Measurements from ENCODE around the gene KRTAP5-2.
"Not testable (repeated sequence)": the region's sequence is repeated elsewhere in the genome, so short reads cannot be mapped to it uniquely, and the experiment has no call there.

KRTAP5-2 gene, protein sequence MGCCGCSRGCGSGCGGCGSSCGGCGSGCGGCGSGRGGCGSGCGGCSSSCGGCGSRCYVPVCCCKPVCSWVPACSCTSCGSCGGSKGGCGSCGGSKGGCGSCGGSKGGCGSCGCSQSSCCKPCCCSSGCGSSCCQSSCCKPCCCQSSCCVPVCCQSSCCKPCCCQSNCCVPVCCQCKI

DNA sequence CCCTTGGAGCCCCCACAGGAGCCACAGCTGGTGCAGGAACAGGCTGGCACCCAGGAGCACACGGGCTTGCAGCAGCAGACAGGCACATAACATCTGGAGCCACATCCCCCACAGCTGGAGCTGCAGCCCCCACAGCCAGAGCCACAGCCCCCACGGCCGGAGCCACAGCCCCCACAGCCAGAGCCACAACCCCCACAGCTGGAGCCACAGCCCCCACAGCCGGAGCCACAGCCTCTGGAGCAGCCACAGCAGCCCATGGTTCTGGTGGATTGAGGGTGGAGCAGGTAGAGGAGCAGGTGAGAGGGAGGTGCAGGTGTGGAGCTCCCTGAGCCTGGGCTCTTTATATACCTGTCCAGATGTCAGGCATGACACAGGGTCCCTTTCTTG, at the start of gene KRTAP5-2:
Gene KRTAP5-2 (minus strand): TSS at position 301 of the 387 bp plus-strand sequence. CDS start 44 bp downstream, at position 257.
- DNase-seq: no peak

DNA sequence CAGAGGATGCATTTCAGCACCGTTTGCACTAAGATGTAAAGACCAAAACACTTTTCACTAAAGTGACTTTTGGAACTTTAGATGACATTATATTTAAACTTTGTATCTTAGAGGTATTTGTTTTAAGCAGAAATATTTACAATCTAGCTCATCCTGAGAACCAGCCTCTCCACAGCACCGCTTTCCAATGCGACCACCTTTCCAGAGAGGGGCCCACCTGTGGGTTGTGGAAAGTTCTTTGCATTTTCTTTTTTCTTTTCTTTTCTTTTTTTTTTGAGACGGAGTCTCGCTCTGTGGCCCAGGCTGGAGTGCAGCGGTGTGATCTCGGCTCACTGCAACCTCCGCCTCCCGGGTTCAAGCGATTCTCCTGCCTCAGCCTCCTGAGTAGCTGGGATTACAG, 48.4 kb upstream of the KRTAP5-2 start:
- DNase-seq: not testable (repeated sequence)

DNA sequence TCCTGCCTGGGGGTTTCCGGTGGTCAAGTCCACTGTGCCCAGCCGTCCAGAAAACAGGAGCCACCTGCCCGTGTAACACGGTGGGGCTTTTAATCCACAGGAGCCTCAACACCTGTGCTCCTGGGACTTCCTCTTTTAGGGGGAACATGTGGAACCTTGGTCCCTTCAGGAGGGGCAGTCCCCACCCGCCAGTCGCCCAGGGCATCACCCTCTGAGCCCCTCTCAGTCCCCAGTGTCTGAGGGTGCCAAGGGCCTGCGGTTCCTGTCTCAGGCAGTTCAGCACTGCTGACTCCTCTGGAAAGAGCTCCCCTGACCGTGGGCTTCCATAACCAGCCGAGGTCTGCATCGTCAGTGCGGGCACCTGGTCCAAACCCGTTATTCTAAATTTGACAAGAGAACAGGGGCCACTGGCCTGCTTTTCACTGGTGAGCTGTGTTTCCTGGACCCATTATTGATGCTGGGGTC, 47.3 kb upstream of the KRTAP5-2 start:
- DNase-seq: no peak

DNA sequence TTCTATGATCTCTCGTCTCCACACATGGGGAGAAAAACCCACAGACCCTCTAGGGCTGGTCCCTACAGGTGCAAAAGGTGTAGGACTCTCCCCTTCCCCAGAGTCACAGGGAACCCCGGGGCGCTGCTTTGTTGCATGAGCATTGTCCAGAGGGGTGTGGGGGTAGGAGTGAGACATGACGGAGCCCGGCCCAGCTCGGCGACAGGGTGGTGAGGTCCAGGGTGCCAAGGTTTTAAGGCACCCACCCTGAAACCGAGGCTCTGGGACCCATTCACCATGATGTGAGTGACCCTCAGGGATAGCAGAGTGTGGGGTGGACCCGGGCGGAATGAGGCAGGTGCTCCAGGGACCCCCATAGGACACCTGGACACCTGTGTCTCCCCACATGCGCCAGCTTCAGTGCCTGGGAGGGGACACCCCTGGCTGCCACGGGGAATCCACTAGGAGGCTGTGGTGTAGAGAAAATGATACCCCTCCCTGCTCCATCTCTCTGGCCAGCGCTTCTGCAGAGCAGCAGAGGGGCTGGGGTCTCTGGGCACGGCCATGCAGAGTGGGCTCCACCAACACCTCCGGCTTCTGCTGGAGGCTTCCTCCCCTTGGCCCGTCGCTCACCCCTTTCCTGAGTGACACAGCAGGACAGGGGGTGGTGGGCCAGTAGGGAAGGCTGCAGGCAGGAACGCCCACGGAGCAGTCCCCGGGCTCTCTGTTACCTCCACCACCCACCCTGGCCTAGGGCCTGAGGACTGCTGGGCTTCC, 46.7 kb upstream of the KRTAP5-2 start:
- DNase-seq: no peak

DNA sequence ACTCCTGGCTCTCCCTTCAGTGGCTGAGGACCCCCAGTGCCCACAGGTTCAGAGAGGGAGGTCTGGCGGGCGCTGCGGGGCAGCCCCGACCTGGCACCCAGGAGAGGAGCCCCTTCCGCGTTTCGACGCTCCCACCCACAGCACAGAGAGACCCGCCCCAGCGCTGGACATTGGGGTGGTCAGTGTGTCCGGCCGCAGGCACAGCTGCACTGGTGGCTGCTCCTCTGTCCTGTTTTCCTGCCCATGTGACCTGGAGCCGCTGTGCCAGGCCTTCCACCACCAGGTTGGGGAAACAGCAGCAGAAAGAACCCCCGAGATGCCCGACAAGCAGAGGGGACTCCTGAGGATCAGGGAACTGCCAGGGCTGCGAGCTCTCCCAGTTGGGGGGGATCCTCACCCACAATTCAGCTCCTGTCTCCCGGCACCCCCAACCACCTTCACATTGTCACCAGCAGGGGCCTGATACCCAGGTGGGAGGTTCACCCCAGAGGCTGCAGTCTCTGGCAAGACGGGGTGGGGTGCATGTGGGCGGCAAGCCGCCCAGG, 45.1 kb upstream of the KRTAP5-2 start:
- no peak for DNase-seq

DNA sequence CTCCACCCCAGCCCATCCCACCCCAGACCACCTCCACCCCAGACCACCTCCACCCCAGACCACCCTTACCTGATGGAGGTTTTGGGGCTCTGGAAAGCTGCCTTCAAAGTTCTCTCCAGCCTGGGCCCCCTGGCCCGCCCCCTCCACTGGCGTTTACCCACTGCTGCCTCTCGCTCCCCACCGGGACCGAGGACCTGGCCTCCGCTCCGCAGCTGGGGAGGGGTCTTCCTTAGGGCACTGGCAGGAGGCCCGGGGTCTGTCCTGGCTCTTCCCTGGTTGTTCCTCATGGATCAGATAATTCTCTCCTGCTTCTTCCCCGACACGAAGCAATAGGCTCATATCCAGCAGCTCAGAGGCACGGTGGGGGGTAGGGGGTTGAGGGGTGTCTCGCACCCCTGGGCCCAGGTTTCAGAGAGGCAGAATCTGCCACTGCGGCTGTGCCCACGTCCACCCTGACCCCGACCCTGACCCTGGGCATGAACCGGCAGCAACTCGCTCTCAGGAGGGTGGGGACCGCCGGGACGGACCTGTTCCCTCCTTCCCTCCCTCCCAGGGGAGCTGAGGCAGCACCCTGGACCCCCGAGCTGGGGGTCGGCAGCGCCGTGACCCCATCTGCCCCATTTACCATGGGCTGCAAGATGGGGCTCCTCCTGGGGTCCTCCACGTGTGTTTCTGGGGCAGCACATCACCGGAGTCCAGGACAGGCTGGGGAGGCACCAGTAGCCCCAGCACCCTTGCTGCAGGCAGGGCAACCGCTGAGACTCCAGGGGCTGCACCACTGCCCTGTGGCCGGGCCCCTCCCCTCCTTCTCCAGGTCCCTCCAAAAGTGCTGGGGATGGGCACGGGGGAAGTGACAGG, 44.4 kb upstream of the KRTAP5-2 start:
- no peak for DNase-seq

DNA sequence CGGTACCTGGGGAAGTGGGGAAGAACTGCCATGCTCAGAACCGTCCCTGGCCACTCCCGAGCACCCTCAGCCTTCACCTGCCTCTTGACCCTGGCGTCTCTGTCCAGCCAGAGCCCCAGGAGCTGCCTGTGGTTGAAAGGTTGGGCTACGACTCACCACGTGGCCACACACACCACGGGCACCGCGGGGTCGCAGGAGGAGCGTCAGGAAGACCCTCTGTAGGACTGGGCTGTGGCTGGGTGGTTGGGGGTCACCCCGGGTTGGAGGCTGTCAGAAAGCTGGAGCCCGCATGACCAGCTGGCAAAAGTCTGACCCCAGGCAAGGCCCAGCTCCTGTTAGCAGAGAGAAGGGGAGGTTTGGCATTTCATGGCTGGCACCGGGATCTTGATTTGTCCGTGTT, 43.0 kb upstream of the KRTAP5-2 start:
- DNase-seq: no peak

DNA sequence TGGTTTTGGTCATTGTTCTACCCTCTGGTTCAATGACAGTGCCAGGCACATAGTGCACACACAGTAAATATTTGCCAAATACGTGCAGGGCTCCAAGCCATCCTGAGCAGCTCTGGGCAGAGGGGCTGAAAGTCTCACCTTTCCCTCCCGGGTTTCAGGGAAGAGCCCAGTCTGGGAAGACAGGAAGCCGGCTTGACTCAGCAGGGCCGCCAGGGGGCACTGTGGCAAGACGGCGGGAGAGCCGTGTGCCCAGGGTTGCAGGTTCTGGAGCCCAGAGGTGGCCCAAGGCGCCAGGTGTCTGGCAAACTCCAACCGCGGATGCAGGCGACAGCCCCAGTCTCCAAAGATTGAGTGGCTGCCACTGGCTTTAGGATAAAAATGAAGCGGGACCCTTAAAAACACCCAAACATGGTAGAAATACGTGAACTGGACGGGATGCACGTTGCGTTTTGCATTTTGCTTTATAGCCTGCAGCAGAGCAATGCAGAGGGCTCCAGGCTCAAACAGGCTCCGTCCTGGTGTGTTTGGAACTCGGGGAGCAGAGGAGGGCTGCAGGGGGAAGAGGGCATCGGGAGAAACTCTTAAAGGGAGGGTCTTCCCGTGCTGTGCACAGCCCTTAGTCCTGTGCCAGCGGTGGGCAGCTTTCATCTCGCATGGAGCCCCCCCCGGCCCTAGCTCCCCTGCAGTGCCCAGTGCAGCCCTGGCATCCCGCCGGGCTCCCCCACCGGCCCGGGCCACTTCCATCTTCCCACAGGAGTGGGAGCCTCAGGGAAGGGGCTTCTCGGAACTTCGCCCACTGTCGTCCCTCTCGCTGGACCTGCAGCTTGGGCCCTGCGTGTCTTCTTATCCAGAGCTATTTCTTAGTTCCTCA, 42.2 kb upstream of the KRTAP5-2 start:
- DNase-seq: no peak

DNA sequence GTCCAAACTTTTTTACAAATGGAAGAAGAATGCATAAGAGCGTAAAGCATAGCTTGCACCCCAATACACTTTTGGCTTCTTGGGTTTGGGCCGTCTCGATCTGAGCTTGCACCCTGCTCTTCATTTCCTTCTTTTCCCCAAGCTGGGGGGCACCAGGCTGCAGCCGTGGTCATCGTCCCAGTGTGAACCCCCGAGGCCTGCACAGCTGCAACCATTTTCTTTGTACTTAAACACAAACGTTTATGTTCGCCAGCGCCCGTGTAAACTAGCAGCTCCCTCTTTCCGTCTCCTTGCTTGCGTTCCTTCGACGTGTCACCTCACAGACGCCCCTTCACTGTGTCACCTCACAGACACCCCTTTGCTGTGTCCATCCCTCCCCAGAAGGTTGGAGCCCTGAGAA, 41.6 kb upstream of the KRTAP5-2 start:
- DNase-seq: no peak

DNA sequence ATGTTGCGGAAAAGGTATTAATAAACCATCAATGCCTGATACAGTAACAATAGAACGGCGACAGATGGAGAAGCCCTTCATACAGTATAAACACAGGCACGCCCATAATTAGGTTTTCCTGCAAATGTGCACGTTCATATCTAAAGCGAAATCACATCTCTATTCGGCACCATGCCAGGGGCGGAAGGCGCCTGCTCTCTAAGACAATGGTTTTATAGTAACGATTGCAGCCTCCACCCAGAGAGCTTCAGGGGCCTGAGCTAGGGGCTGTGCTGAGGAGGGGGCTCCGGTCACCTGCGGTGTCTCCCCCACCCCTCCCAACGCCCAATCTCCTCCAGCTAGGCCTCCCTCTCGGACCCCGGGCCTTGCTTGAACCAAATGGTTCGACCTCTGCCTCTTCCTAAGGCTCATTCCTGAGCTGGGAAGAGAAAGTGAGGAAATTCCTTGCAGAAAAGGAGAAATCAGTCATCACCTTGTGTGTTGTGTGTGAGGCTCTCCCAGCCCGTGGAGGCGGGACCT, 41.1 kb upstream of the KRTAP5-2 start:
- no peak for DNase-seq

DNA sequence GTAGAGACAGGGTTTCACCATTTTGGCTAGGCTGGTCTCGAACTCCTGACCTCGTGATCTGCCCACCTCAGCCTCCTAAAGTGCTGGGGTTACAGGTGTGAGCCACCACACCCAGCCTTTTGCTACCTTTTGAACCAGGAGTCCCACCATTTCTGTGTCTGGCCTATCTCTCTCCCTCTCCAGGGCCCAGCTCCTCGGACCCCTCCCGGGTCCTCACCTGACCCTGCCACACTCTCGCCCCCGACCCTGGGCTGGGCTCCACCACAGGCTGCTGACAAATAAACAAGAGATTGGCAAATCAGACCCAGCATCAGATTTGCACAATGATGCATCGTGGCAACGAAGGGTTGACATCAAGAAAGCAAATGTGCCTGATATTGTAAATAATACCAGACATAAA, 40.2 kb upstream of the KRTAP5-2 start:
- DNase-seq: no peak

DNA sequence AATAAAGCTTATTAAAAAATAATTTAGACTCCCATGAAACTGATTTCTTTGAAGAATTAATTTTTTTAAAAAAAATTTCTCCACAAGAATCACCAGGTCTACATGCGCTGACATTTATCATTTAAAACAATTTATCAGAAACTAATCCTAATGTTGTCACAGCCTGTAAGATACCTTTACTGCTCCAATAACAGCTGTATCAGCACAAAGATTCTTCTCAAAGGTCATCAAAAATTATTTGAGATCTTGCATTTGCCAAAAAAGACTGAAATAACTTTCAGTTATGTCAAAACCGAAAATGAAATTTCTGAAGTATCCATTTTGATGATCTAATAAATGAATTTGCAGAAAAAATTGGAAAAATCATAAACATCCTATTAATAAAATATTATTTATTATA, 39.5 kb upstream of the KRTAP5-2 start:
- no peak for DNase-seq

DNA sequence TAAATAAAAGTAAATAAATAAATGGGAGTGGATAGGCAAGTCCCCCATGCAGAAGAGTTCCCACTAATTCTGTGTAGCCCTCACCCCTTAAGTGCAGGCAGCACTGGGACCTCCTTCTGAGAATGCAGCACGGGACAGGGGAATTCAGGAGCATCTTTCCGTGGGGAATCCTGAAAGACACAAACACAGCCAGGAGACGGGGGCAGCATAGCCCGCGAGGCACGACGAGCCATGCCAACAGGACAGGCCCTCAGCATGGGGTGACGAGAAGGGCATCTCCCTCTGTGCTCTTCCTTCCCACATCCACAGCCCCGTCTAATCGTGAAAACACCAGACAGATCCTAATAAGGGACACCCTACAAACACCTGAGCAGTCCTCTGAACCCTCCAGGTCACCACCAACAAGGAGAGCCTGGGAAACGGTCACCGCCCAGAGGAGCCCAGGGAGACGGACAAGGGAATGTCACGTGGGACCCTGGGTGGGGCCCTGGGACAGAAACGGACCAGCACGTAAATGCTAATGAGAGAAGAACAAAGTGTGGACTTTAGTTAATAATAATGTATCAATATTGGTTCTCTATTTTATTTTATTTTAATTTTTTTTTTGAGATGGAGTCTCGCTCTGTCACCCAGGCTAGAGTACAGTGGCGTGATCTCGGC, 38.3 kb upstream of the KRTAP5-2 start:
- no peak for DNase-seq

DNA sequence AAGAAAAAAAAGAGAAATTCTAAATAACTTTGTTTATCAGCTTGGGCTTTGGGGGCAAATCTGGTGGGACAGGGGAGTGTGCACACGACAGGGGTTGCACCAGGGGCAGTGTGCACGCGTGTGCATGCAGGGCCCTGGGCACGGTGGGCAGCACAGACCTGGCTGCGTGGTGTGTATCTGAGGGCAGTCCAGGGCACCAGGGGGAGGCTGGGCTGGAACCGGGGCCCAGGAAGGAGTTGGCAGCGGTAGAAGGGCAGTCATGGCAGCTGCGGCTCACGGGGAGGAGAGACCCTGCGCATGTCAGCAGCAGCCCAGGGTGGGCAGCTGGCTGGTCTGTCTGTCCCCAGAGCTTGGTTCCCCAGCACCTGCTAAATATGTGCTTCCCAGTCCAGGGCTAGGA, 35.8 kb upstream of the KRTAP5-2 start:
- no peak for DNase-seq

DNA sequence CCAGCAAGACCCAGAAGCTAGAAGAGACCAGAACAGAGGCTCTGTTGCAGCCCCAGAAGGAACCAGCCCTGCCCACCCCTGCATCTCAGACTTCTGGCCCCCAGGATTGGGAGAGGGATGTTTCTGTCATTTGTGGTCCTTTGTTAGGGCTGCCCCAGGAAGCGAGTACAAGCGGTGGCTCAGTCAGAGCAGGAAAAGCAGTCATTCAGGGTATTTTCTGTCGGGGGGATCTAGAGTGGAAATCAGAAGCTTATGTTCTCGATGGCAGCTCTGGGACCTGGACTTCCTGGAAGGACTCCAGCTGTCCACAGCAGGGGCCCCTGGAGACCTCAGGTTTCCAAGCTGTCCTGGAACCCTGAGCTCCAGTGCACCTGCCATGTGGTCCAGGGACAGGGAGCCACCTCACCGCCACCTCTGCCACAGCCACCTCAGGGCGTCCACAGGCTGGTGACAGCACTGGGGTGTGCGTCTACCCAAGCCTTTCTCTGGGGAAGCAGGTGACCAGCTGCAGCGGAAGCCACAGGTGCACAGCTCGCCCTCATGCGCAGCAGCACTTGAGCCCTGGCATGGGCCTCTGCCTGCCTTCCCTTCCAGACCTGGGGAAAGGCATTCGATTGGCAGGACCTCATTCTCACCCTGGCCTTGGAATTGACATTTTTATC, 34.1 kb upstream of the KRTAP5-2 start:
- no peak for DNase-seq

DNA sequence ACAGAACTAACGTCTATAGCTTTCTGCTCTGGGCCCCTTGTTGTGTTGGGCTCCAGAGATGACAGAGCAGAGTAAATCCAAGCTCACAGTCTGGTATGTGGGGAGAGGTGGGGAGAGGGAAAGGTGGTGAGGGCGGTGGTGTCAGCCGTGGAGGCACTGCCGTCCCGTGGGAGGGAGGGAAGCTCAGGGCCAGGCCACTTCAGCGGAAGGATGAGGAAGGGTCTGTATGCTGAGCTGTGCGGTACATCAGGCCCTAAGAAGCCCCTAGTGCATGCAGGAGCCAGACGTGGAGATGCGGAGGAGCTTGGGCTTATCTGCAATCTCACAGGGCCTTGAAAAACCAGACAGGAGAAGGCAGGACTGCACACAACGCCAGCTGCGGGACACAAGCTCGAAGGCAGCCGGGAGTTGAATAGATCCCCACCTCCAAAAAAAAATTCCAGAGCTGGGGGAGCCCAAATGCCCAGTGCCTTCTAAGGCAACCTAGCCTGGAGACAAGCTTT, 33.0 kb upstream of the KRTAP5-2 start:
- no peak for DNase-seq

DNA sequence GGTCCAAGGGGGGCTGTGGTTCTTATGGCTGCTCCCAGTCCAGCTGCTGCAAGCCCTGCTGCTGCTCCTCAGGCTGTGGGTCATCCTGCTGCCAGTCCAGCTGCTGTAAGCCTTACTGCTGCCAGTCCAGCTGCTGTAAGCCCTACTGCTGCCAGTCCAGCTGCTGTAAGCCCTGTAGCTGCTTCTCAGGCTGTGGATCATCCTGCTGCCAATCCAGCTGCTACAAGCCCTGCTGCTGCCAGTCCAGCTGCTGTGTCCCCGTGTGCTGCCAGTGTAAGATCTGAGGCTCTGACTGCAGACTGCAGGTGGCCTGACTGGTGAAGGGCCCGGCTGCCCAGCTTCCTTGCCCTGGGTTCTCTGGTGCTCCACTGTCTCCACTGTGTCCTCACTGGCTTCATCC, 32.2 kb upstream of the KRTAP5-2 start:
- DNase-seq: no peak

DNA sequence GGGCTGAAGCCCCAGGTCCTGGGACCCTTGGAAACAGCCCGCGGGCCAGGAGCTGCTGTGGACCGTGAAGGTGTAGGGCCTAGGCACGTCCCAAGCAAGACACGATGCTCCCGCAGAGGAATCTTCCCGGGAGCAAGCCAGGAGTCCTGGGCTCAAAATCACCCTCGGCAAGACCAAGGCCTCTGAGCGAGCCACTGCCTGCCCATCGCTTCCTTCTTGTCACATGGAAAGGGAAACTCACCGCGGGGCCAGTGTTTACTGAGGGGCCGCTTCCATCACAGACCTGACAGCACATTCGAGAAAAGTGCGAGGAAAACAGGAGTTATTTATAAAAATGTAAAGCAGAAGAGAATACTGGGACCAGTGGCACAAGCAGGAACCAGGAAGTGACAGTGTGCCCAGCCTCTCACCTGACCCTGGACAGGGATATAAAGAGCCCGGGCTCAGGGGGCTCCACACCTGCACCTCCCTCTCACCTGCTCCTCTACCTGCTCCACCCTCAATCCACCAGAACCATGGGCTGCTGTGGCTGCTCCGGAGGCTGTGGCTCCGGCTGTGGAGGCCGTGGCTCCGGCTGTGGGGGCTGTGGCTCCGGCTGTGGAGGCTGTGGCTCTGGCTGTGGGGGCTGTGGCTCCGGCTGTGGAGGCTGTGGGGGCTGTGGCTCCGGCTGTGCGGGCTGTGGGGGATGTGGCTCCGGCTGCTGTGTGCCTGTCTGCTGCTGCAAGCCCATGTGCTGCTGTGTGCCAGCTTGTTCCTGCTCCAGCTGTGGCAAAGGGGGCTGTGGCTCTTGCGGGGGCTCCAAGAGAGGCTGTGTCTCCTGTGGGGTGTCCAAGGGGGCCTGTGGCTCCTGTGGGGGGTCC, 31.5 kb upstream of the KRTAP5-2 start, which contains the start of gene KRTAP5-5:
Gene KRTAP5-5 (plus strand): TSS at position 450 of the 860 bp plus-strand sequence. CDS start 66 bp downstream, at position 516.
- no peak for DNase-seq

DNA sequence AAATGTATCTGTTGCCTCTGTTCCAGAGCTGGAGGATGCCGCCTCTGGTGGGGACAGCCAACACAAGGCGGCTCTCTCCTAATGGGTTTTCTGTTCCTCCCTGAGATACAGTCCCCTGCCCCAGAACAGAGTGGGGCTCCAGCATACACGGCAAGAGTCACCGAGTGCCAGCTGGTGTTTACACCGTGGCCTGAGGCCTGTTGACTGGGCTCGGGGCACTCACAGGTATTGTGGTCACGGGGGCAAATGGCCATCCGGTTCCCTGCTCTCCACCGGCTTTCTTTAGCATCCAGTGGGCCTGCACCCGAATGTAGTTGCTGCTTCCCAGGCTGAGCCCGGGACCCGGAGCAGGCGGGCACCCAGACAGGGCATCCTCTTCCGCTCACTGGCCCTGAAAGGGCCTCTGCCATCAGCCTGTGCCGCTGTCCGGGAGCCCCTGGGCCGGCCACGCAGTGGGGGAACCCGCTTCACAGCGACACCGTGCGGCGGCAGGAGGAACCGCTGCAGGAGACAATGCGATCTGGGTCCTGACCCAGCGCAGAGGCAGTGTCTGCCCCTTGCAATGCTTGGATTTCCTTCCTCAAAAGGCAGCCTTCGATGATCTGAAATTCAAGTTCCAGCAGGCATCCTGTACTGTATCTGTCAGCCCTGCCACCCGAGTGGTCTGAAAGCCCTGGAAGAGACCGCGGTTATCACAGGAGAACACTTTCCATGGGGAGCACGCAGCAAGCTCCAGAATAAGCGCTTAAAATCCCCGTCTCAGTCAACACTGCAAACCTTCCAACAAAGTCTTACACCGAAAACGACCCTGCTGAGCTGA, 30.6 kb upstream of the KRTAP5-2 start:
- no peak for DNase-seq
